GM13977 (cell line): ENCODE results near the gene COL21A1.

Experiments
- DNase-seq: peaks from one replicate; pipeline ENCODE4 v3.0.0; 2012; ENCODE audit warnings: low spot score
- in situ Hi-C: fragments of 300-500 bp; cut with MboI; formaldehyde crosslinking; loops from one replicate; pipeline ENCODE4 v1.12.0; 2022; ENCODE audit warnings: low sequenced_read_pairs, low pct_unique_long_range_greater_than_20kb, mixed read lengths, inconsistent platforms; ENCODE audit not compliant: unreplicated experiment
- TF ChIP-seq, protein P1 (sequence below): IDR thresholded peaks from 2 replicates; pipeline ENCODE4 v1.5.1; 2012; ENCODE audit warnings: mild to moderate bottlenecking, control low read depth; ENCODE audit not compliant: insufficient read depth; ENCODE audit errors: extremely low read depth, missing control alignments

COL21A1 gene

DNA sequence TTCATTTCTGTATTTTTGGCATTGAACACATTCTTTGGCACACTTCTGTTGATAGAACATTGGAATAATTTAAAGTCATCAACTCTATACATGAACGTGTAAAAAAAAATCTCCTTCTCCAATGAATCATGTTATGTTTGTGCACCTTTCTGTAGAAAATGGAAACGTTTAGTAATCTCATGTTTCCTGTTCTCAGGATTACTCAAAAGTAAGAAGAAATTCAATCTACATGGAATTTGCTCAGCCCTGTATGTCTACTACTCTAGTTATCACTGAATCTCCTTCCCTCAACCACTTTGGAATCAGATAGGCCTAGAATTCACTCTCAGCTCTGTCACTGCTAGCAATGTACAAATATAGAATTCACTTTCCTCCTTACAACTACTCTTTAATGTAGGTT, 103.6 kb downstream of the COL21A1 start:
- in situ Hi-C loops: no loop called here

DNA sequence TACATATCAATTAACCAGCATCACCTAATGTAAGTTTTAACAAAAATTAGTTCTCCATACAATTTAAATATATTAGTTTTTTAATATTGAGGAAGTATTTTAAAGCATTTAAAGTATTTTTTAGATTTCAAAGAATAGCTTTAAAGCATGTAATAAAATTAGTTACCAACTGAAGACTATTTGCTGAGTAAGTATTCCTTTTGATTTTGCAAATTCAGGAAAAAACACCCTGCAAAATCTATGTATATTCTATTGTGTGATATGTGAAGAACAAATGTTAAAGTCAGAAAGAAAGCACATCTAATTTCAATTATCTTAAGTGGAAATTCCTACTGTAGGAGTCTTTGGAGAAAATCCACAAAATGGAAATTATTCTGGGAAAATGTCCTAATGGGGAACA, 107.3 kb downstream of the COL21A1 start:
- no peak for DNase-seq
- TF ChIP-seq, protein P1, sequence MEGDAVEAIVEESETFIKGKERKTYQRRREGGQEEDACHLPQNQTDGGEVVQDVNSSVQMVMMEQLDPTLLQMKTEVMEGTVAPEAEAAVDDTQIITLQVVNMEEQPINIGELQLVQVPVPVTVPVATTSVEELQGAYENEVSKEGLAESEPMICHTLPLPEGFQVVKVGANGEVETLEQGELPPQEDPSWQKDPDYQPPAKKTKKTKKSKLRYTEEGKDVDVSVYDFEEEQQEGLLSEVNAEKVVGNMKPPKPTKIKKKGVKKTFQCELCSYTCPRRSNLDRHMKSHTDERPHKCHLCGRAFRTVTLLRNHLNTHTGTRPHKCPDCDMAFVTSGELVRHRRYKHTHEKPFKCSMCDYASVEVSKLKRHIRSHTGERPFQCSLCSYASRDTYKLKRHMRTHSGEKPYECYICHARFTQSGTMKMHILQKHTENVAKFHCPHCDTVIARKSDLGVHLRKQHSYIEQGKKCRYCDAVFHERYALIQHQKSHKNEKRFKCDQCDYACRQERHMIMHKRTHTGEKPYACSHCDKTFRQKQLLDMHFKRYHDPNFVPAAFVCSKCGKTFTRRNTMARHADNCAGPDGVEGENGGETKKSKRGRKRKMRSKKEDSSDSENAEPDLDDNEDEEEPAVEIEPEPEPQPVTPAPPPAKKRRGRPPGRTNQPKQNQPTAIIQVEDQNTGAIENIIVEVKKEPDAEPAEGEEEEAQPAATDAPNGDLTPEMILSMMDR: no peak
- in situ Hi-C loops: no loop called here

More for the DNA sequence above, 103.6 kb downstream of the COL21A1 start:
- DNase-seq: no peak
- TF ChIP-seq, protein P1: no peak

DNA sequence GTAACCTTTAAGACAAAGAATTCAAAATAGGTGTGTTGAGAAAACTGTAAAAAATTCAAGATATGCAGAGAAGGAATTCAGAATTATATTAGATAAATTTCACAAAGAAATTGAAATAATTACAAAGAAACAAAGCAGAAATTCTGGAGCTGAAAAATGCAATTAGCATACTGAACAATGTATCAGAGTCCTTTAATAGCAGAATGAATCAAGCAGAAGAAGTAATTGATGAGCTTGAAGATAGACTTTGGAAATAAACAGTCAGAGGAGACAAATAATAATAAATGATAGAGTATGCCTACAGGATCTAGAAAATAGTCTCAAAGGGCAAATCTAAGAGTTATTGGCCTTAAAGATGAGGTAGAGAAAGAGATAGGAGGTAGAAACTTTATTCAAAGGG, 131.7 kb downstream of the COL21A1 start:
- in situ Hi-C loops: no loop called here
- TF ChIP-seq, protein P1: no peak
- DNase-seq: no peak

DNA sequence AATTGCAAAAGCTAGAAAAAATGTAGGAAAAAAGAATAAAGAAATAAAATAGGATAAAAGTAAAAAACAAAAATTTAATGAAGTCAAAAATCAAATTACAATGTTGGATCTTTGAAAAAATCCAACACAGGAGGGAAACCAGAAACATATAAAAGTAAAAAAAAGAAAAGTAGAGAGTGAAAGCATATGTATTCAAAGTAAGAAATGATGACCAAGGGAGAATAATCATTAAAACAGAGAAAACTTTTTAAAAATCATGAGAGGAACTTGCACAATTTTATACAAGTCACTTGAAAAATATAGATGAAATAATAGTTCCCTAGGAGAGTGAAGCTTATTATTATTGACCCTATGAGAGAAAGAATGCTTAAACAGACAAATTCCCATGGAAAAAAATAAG, 138.2 kb downstream of the COL21A1 start:
- TF ChIP-seq, protein P1: no peak
- in situ Hi-C loops: no loop called here
- DNase-seq: no peak

DNA sequence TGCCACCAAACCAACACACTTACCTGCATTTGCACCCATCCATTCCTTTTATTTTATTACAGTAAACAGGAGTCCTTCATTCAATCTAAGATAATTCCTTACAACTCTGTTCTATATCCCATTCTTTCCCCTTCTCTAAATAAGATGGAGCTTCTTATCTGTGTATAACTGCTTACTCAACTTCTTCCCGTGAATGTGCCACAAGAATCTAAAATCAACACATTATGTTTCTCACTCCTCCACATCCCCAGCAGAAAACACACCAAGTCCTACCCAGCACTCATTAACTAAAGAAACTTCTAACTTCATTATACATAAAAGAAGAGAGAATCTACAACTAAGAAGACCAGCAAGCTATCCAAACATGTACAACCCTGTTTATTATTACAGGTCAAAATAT, 141.1 kb downstream of the COL21A1 start:
- in situ Hi-C loops: no loop called here
- DNase-seq: no peak
- TF ChIP-seq, protein P1: no peak

DNA sequence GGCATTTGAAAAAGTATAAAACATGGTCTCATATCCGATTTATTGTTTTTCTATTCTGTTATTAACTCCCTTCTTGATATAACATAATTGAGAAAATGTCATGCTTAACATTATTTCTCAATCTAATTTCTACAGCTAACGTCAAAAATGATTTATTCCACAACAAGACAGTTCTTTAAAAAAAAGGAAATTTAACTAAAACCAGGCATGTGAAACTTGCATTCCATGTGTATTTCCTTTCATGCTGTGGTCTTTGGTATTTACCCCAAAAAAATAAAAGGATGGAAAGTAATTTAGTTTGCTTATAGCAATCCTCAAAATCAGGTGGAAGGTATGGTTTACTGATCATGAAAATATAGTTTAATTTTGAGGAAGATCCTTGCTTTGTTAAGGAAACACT, 142.8 kb downstream of the COL21A1 start:
- TF ChIP-seq, protein P1: no peak
- in situ Hi-C loops: no loop called here
- no peak for DNase-seq

DNA sequence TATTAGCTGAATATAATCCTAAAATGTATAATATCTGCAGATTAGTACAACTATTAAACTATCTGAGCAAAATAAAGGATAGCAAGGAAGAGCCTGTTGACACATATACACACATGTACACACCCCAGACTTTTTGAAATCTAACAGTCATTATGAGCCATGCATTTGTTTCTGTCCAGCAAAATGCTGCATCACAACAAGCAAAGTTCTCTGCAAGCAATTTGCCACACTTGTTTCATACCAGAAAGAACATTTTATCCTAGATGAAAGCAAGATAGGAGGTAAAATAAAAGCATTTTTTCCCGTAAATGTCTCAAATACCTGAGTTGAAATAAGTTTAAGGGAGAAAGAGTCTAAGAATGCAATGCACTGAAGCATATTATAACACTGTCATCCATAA, 145.2 kb downstream of the COL21A1 start:
- DNase-seq: no peak
- TF ChIP-seq, protein P1: no peak
- in situ Hi-C loops: no loop called here
